K562 (cell line): Measurements from ENCODE around the gene ART1.
"Not testable (repeated sequence)": the region's sequence is repeated elsewhere in the genome, so short reads cannot be mapped to it uniquely, and the experiment has no call there.

Experiments used
- CHCHD3 ChIP-seq: fragments of 250-450 bp; sonication (Bioruptor Pico); IDR thresholded peaks from 2 replicates; pipeline ENCODE4 v2.1.2; 2022; ENCODE audit warnings: mild to moderate bottlenecking
- FOXA1 ChIP-seq: fragments of 450-650 bp; IDR thresholded peaks from 2 replicates; pipeline ENCODE4 v1.6.1; 2016; ENCODE audit warnings: mild to moderate bottlenecking, borderline replicate concordance
- SREBF2 ChIP-seq: sonication (generic); formaldehyde crosslinking; IDR thresholded peaks from 2 replicates; pipeline ENCODE4 v1.4.0; 2020; ENCODE audit warnings: mild to moderate bottlenecking, missing genetic modification reagents
- TAF1 ChIP-seq: IDR thresholded peaks from 2 replicates; pipeline ENCODE4 v1.6.1; 2011; ENCODE audit warnings: mild to moderate bottlenecking, low read length, moderate library complexity; ENCODE audit not compliant: insufficient read depth, control insufficient read depth, severe bottlenecking; ENCODE audit errors: extremely low read depth
- ZNF175 ChIP-seq: fragments of 200-800 bp; sonication (Bioruptor generic); IDR thresholded peaks from 2 replicates; pipeline ENCODE4 v1.6.1; 2016; ENCODE audit warnings: low read depth, mild to moderate bottlenecking, missing genetic modification characterization, missing compliant biosample characterization
- ZNF778 ChIP-seq: fragments of 450-650 bp; formaldehyde crosslinking; IDR thresholded peaks from 2 replicates; pipeline ENCODE4 v1.4.0; 2020; ENCODE audit warnings: mild to moderate bottlenecking, moderate library complexity
- TF ChIP-seq, protein P1 (sequence below): fragments of 450-650 bp; IDR thresholded peaks from 2 replicates; pipeline ENCODE4 v1.6.1; 2016
- TF ChIP-seq, protein P2 (sequence below), 2 experiments: fragments of 450-650 bp in 1 of 2; IDR thresholded peaks; 2 replicates each; pipeline ENCODE4 v1.6.1; 2011 to 2017; ENCODE audit warnings: low read depth in 2 of 2, antibody characterized with exemption in 1 of 2, borderline replicate concordance in 1 of 2, low read length in 1 of 2, mild to moderate bottlenecking in 1 of 2, mixed read lengths in 1 of 2; ENCODE audit not compliant: control insufficient read depth in 1 of 2
- TF ChIP-seq, protein P3 (sequence below): fragments of 450-650 bp; IDR thresholded peaks from 2 replicates; pipeline ENCODE4 v1.6.1; 2016; ENCODE audit warnings: low read depth

DNA sequence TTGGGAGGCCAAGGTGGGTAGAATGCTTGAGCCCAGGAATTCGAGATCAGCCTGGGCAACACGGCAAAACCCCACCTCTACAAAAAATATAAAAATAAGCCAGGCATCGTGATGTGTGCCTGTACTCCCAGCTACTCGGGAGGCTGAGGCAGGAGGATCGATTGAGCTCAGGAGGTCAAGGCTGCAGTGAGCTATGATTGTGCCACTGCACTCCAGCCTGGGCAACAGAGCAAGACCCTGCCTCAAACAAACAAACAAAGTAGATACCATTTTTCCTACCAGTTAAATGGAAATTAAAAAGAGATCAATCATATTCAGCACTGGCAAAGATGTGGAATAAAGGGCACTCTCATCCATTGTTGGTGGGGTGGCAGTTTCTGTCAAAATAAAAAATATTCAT lies 12.4 kb downstream of the ART1 start:
- TF ChIP-seq ZNF175 (CRISPR knock-in tag); SREBF2; CHCHD3 (CRISPR knock-in tag); FOXA1; ZNF778 (CRISPR knock-in tag); TAF1: not testable (repeated sequence)
- TF ChIP-seq, protein P1, sequence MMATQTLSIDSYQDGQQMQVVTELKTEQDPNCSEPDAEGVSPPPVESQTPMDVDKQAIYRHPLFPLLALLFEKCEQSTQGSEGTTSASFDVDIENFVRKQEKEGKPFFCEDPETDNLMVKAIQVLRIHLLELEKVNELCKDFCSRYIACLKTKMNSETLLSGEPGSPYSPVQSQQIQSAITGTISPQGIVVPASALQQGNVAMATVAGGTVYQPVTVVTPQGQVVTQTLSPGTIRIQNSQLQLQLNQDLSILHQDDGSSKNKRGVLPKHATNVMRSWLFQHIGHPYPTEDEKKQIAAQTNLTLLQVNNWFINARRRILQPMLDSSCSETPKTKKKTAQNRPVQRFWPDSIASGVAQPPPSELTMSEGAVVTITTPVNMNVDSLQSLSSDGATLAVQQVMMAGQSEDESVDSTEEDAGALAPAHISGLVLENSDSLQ: not testable (repeated sequence)
- TF ChIP-seq, protein P2, sequence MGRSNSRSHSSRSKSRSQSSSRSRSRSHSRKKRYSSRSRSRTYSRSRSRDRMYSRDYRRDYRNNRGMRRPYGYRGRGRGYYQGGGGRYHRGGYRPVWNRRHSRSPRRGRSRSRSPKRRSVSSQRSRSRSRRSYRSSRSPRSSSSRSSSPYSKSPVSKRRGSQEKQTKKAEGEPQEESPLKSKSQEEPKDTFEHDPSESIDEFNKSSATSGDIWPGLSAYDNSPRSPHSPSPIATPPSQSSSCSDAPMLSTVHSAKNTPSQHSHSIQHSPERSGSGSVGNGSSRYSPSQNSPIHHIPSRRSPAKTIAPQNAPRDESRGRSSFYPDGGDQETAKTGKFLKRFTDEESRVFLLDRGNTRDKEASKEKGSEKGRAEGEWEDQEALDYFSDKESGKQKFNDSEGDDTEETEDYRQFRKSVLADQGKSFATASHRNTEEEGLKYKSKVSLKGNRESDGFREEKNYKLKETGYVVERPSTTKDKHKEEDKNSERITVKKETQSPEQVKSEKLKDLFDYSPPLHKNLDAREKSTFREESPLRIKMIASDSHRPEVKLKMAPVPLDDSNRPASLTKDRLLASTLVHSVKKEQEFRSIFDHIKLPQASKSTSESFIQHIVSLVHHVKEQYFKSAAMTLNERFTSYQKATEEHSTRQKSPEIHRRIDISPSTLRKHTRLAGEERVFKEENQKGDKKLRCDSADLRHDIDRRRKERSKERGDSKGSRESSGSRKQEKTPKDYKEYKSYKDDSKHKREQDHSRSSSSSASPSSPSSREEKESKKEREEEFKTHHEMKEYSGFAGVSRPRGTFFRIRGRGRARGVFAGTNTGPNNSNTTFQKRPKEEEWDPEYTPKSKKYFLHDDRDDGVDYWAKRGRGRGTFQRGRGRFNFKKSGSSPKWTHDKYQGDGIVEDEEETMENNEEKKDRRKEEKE (IDR thresholded peaks at IDR 0.05; ENCODE audit: borderline replicate concordance in 1 of 2, control insufficient read depth in 1 of 2, low read depth in 2 of 2, low read length in 1 of 2): not testable (repeated sequence)
- TF ChIP-seq, protein P3, sequence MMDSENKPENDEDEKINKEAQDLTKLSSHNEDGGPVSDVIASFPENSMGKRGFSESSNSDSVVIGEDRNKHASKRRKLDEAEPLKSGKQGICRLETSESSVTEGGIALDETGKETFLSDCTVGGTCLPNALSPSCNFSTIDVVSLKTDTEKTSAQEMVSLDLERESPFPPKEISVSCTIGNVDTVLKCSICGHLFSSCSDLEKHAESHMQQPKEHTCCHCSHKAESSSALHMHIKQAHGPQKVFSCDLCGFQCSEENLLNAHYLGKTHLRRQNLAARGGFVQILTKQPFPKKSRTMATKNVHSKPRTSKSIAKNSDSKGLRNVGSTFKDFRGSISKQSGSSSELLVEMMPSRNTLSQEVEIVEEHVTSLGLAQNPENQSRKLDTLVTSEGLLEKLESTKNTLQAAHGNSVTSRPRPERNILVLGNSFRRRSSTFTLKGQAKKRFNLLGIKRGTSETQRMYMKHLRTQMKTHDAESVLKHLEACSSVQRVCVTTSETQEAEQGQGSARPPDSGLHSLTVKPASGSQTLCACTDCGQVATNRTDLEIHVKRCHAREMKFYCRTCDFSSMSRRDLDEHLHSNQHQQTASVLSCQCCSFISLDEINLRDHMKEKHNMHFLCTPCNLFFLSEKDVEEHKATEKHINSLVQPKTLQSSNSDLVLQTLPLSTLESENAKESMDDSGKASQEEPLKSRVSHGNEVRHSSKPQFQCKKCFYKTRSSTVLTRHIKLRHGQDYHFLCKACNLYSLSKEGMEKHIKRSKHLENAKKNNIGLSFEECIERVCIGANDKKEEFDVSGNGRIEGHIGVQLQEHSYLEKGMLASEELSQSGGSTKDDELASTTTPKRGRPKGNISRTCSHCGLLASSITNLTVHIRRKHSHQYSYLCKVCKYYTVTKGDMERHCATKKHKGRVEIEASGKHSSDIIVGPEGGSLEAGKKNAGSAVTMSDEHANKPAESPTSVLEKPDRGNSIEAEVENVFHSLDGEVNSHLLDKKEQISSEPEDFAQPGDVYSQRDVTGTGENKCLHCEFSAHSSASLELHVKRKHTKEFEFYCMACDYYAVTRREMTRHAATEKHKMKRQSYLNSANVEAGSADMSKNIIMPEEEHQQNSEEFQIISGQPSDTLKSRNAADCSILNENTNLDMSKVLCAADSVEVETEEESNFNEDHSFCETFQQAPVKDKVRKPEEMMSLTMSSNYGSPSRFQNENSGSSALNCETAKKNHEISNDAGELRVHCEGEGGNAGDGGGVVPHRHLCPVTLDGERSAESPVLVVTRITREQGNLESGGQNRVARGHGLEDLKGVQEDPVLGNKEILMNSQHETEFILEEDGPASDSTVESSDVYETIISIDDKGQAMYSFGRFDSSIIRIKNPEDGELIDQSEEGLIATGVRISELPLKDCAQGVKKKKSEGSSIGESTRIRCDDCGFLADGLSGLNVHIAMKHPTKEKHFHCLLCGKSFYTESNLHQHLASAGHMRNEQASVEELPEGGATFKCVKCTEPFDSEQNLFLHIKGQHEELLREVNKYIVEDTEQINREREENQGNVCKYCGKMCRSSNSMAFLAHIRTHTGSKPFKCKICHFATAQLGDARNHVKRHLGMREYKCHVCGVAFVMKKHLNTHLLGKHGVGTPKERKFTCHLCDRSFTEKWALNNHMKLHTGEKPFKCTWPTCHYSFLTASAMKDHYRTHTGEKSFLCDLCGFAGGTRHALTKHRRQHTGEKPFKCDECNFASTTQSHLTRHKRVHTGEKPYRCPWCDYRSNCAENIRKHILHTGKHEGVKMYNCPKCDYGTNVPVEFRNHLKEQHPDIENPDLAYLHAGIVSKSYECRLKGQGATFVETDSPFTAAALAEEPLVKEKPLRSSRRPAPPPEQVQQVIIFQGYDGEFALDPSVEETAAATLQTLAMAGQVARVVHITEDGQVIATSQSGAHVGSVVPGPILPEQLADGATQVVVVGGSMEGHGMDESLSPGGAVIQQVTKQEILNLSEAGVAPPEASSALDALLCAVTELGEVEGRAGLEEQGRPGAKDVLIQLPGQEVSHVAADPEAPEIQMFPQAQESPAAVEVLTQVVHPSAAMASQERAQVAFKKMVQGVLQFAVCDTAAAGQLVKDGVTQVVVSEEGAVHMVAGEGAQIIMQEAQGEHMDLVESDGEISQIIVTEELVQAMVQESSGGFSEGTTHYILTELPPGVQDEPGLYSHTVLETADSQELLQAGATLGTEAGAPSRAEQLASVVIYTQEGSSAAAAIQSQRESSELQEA: not testable (repeated sequence)
